B cell (primary cell): Measurements from ENCODE around the gene LSM14A. TPM values are rescaled to one million over a fixed set of nuclear protein-coding genes. Genes with fewer than 3 reads are reported as not detected.
A peak's percentile ranks its signal among the peaks of the same experiment; 100 is the strongest.
"Not testable (repeated sequence)": the region's sequence is repeated elsewhere in the genome, so short reads cannot be mapped to it uniquely, and the experiment has no call there.

ENCODE experiments used
- ATAC-seq: fragments of 200-7000 bp; cut with Tn5 transposase; one replicate; pipeline ENCODE4 v1.10.0; 2021; ENCODE audit warnings: low read depth, mild to moderate bottlenecking, moderate number of reproducible peaks, moderate library complexity
- CTCF ChIA-PET: fragments of 350-600 bp; sonication (Branson Sonifier 250); formaldehyde crosslinking; loops from one replicate; lab custom pipeline; 2021; ENCODE audit warnings: antibody characterized with exemption, inconsistent platforms; lab: Charles Lee
- POLR2A ChIA-PET: fragments of 350-600 bp; sonication (Branson Sonifier 250); formaldehyde crosslinking; loops from one replicate; lab custom pipeline; 2021; ENCODE audit warnings: antibody characterized with exemption; lab: Charles Lee
- DNase-seq: peaks from one replicate; pipeline ENCODE4 v3.0.0; 2013
- H2AFZ ChIP-seq: 2 replicates; pipeline ENCODE4 v1.6.1; 2012; ENCODE audit warnings: mild to moderate bottlenecking, low read depth, low read length; ENCODE audit not compliant: insufficient read depth, poor library complexity, severe bottlenecking
- H3K27ac ChIP-seq, 2 donors: 1 replicate in 1 of 2; 2 replicates in 1 of 2; pipeline ENCODE4 v1.5.1; 2012 to 2013; ENCODE audit warnings: low read length in 2 of 2, mild to moderate bottlenecking in 2 of 2, moderate library complexity in 1 of 2
- H3K27me3 ChIP-seq, 4 experiments: fragments of 200-600 bp in 1 of 4; sonication (generic) in 1 of 4; replicated peaks in 1 of 4; 1 replicate in 2 of 4; 2 replicates in 2 of 4; pipeline versions ENCODE4 v1.6.1 to v1.7.0; 2013 to 2016; ENCODE audit warnings: low read length in 3 of 4, mild to moderate bottlenecking in 2 of 4, mixed read lengths in 1 of 4, moderate library complexity in 1 of 4; ENCODE audit not compliant: insufficient read depth in 4 of 4, control insufficient read depth in 3 of 4; ENCODE audit errors: control extremely low read depth in 1 of 4
- H3K36me3 ChIP-seq, 2 experiments: replicated peaks in 1 of 2; 1 replicate in 1 of 2; 2 replicates in 1 of 2; pipeline versions ENCODE4 v1.6.1 to v1.7.1; 2013; ENCODE audit warnings: low read length in 1 of 2; ENCODE audit not compliant: insufficient read depth in 2 of 2, control insufficient read depth in 1 of 2; ENCODE audit errors: control extremely low read depth in 1 of 2, extremely low read depth in 1 of 2
- H3K4me1 ChIP-seq, 2 donors: fragments of 200-600 bp in 1 of 2; sonication (generic) in 1 of 2; 1 replicate in 1 of 2; 2 replicates in 1 of 2; pipeline versions ENCODE4 v1.5.1 to v1.6.1; 2013 to 2017; ENCODE audit warnings: low read length in 2 of 2; ENCODE audit not compliant: control insufficient read depth in 2 of 2, insufficient read depth in 2 of 2
- H3K4me2 ChIP-seq: replicated peaks from 2 replicates; pipeline ENCODE3; 2012; ENCODE audit warnings: mild to moderate bottlenecking, low read depth, low read length; ENCODE audit not compliant: poor library complexity, severe bottlenecking
- H3K4me3 ChIP-seq, 5 experiments: fragments of 200-600 bp in 1 of 5; sonication (generic) in 1 of 5; 1 replicate in 3 of 5; 2 replicates in 2 of 5; pipeline versions ENCODE4 v1.5.1 to v1.7.0; 2011 to 2016; ENCODE audit warnings: low read length in 4 of 5, mild to moderate bottlenecking in 4 of 5, low read depth in 2 of 5, control low read depth in 1 of 5, moderate library complexity in 1 of 5; ENCODE audit not compliant: insufficient read depth in 1 of 5; ENCODE audit errors: control extremely low read depth in 1 of 5, extremely low read depth in 1 of 5
- H3K79me2 ChIP-seq: fragments of 200-600 bp; sonication (generic); one replicate; pipeline ENCODE4 v1.6.0; 2016; ENCODE audit warnings: low read length; ENCODE audit not compliant: control insufficient read depth, insufficient read depth
- H3K9ac ChIP-seq: fragments of 200-600 bp; sonication (generic); 2 replicates; pipeline ENCODE4 v1.6.1; 2017; ENCODE audit warnings: mild to moderate bottlenecking, low read length, moderate library complexity
- H3K9me3 ChIP-seq, 3 donors: one replicate each; pipeline versions ENCODE4 v1.6.1 to v1.7.1; 2013; ENCODE audit warnings: low read length in 2 of 3; ENCODE audit not compliant: control insufficient read depth in 2 of 3, insufficient read depth in 1 of 3; ENCODE audit errors: control extremely low read depth in 1 of 3
- H4K20me1 ChIP-seq: 2 replicates; pipeline ENCODE4 v1.6.0; 2012; ENCODE audit warnings: mild to moderate bottlenecking, low read length; ENCODE audit not compliant: insufficient read depth, control insufficient read depth, poor library complexity, severe bottlenecking
- H3K27ac Mint-ChIP-seq: one replicate; pipeline ENCODE4 v1.8.0; 2021; ENCODE audit warnings: mixed read lengths
- H3K27me3 Mint-ChIP-seq: one replicate; pipeline ENCODE4 v1.8.0; 2021; ENCODE audit warnings: mixed read lengths
- H3K4me1 Mint-ChIP-seq: one replicate; pipeline ENCODE4 v1.8.0; 2021; ENCODE audit warnings: mixed read lengths
- H3K4me3 Mint-ChIP-seq: one replicate; pipeline ENCODE4 v1.8.0; 2021; ENCODE audit warnings: mixed read lengths
- H3K9me3 Mint-ChIP-seq: one replicate; pipeline ENCODE4 v1.8.0; 2022; ENCODE audit warnings: mixed read lengths; ENCODE audit not compliant: insufficient read depth
- WGBS: methylation state at CpG from one replicate; pipeline ENCODE4 v1.1.5; 2013; ENCODE audit warnings: missing lambda C conversion rate; ENCODE audit not compliant: insufficient coverage; 5-methylcytosine and 5-hydroxymethylcytosine counted together
- intact Hi-C: fragments of 100-400 bp; cut with micrococcal nuclease; formaldehyde crosslinking; loops from one replicate; pipeline ENCODE4 v1.10.0; 2022
- polyA plus RNA-seq: library from polyadenylated mRNA; depleted of rRNA; stranded (reverse); fragments of >200 nt; gene quantifications from 2 replicates; pipeline ENCODE4 v1.2.3, GENCODE V29; 2012
- total RNA-seq, 2 donors: library from RNA; stranded (reverse); fragments of 120-200 nt in 1 of 2; gene quantifications; 1 replicate in 1 of 2; 2 replicates in 1 of 2; pipeline versions ENCODE4 v1.2.3 to v1.2.4, GENCODE V29; 2013 to 2022

The LSM14A gene
- total and polyA plus RNA-seq, 2 donors (not counting 1 experiment from before 2014, with no cell fraction given): 90.7 to 163 TPM

DNA sequence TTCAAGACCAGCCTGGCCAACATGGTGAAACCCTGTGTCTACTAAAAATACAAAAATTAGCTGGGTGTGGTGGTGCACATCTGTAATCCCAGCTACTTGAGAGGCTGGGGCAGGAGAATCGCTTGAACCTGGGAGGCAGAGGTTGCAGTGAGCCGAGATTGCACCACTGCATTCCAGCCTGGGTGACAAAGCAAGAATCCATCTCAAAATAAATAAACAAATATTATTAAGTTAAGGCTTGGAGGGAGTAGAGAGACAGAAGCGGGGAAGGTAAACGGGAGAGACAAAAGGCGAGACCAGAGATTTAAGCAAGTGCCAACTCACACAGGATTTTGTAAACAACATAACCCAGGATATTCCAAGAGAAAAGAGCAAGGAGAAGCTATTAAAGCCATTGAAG lies 12.8 kb upstream of the LSM14A start:
- H3K27ac ChIP-seq, H3K9ac ChIP-seq, H4K20me1 ChIP-seq, H3K27me3 Mint-ChIP-seq, H3K4me2 ChIP-seq, H3K27me3 ChIP-seq, H3K36me3 ChIP-seq, H3K9me3 Mint-ChIP-seq, H3K27ac Mint-ChIP-seq, CTCF ChIA-PET, POLR2A ChIA-PET, H3K79me2 ChIP-seq, H3K4me1 ChIP-seq, DNase-seq, ATAC-seq, H2AFZ ChIP-seq, H3K4me1 Mint-ChIP-seq, H3K4me3 ChIP-seq, H3K4me3 Mint-ChIP-seq, intact Hi-C loops, H3K9me3 ChIP-seq: not testable (repeated sequence)
- no CpG with 5 or more reads among the region's 5 CpGs for WGBS

- no CpG with 5 or more reads among the region's 2 CpGs for WGBS
- H3K27me3 ChIP-seq, H4K20me1 ChIP-seq, ATAC-seq, H3K27ac ChIP-seq, H3K36me3 ChIP-seq, H3K9me3 ChIP-seq, H3K79me2 ChIP-seq, H3K9ac ChIP-seq, DNase-seq, POLR2A ChIA-PET, intact Hi-C loops, H3K4me2 ChIP-seq, H3K27me3 Mint-ChIP-seq, H3K4me1 Mint-ChIP-seq, H3K9me3 Mint-ChIP-seq, H3K4me1 ChIP-seq, CTCF ChIA-PET, H3K4me3 ChIP-seq, H3K27ac Mint-ChIP-seq: not testable (repeated sequence)
- H2AFZ ChIP-seq: peak overlapping the region; percentile 28
- peak overlapping the region; percentile 37 for H3K4me3 Mint-ChIP-seq
These were observed 10.4 kb upstream of the LSM14A start for GRCh38 chr19:34161902-34162301.
